Endometrial microvascular endothelial cells (primary cell): ENCODE measurements around the gene TRMT44. TPM values are rescaled to one million over a fixed set of nuclear protein-coding genes. Genes with fewer than 3 reads are reported as not detected.
"Not testable (repeated sequence)": the region's sequence is repeated elsewhere in the genome, so short reads cannot be mapped to it uniquely, and the experiment has no call there.

ENCODE experiments used
- in situ Hi-C: cut with HindIII; loops from 2 replicates; pipeline ENCODE4 v1.10.0; 2017; ENCODE audit warnings: low sequenced_read_pairs, low pct_unique_long_range_greater_than_20kb; ENCODE audit errors: inconsistent ontology term
- total RNA-seq: library from RNA; depleted of rRNA; stranded (reverse); fragments of >200 nt; gene quantifications from one replicate; pipeline ENCODE4 v1.2.3, GENCODE V29; 2015; ENCODE audit errors: inconsistent ontology term

The TRMT44 gene
- total RNA-seq, 1 donor from 2014 or later, result 13.9 TPM

GRCh38 chr4:8477095-8477635 lies 36.6 kb downstream of the TRMT44 start:
- in situ Hi-C loops, result no loop called here

DNA sequence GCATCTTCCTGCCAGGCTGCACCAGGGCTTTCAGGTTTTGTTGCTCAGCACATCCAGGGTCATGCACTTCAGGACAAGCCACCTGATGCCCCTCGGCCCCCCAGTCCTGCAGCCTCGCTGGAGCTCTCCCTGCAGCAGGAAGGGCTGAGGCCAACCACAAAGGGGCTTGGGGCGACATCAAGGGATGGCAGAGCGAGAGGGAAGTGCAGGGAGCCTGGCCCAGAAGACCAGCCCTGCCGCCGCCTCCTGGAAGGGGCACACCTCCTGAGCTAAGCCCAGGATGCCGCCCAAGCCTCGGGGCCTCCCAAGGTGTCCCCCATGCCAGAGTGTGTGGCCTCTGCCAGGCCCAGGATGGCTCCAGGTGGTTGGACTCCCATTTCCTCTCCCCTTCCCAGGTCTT lies 37.1 kb downstream of the TRMT44 start:
- in situ Hi-C loops, result no loop called here

DNA sequence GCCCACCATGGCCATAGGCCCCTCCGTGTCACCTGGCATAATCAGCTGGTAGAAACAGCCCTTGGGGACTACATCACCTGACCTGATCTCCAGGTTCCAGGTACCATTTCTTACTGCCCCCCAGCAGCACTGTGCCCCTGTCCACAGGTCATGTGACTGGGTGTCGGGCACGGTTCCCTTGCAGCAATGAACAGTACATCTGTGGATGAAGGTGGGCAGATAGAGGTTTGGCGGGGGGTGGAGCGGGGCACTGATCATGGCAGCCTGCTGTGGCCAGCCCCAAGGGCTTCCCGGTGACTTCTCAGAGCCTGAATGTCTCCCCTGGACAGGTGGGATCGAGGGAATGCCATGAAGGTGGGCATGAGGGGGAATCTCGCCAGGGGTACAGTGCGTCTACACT lies 37.8 kb downstream of the TRMT44 start:
- in situ Hi-C loops, result no loop called here

- in situ Hi-C loops, result no loop called here
These were observed 38.5 kb downstream of the TRMT44 start for GRCh38 chr4:8478801-8479744.

DNA sequence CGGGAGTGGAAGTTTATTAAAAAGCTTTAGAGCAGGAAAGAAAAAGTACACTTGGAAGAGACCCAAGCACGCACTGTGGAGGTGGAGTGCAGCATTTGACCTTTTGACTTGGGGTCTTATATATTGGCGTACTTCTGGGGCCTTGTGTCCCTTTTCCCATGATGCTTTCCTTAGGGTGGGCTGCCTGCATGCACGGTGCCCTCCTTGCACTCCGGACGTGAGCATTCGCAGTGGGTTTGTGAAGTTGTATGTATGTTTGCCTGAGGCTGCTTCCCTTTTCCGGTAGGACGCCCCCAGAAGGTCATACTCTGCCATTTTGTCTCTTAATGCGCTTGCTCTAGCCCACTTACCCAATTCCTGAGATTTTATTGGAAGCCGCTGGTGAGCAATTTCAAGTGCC lies 39.6 kb downstream of the TRMT44 start:
- in situ Hi-C loops, result no loop called here

- in situ Hi-C loops, result not testable (repeated sequence)
These were observed 46.1 kb downstream of the TRMT44 start for GRCh38 chr4:8486643-8487042.

- in situ Hi-C loops, result no loop called here
These were observed 48.3 kb downstream of the TRMT44 start for GRCh38 chr4:8488791-8489369.

DNA sequence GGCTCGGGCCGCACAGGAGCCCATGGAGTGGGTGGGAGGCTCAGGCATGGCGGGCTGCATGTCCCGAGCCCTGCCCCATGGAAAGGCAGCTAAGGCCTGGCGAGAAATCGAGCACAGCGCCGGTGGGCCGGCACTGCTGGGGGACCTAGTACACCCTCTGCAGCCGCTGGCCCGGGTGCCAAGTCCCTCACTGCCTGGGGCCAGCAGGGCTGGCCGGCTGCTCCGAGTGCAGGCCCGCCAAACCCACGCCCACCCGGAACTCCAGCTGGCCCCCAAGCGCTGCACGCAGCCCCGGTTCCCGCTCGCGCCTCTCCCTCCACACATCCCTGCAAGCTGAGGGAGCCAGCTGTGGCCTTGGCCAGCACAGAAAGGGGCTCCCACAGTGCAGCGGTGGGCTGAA lies 50.9 kb downstream of the TRMT44 start:
- in situ Hi-C loops, result not testable (repeated sequence)

- in situ Hi-C loops, result no loop called here
These were observed 51.6 kb downstream of the TRMT44 start for GRCh38 chr4:8492174-8492573.

DNA sequence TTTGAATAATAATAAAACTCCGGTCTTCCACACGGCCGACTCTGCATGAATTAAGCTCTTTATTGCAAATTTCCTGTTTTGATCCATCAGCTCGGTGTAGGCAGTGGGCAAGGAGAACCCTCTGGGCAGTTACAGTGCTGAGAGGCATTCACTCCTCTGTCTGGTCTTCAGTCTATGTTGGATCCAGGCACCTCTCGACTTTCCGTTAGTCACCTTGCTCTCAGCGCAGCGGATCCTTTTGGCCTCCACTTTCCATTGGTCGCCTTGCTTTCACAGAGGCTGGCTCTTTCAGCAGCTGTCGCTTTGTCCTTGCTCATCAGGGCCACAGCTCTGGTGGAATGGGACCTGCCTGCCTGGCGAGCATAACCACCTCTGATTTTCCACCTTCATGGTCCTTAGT lies 52.9 kb downstream of the TRMT44 start:
- in situ Hi-C loops, result no loop called here

- in situ Hi-C loops, result no loop called here
These were observed 53.6 kb downstream of the TRMT44 start for GRCh38 chr4:8494218-8494617.

GRCh38 chr4:8494983-8495548 lies 54.5 kb downstream of the TRMT44 start:
- in situ Hi-C loops, result no loop called here

DNA sequence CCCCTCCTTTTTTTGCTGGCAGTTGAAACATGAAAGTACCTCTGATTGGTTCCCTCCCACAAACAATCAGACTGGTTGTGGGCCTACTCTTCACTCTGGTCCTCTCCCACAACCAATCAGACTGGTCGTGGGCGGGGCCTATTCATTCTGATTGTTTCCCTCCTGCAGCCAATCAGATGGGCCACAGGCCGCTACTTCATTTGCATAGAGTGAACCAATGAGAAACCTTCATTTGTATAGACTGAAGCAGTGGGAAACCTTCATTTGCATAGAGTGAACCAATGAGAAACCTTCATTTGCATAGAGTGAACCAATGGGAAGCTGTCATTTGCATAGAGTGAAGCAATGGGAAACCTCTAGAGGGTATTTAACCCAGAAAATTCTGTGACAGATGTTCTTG lies 55.2 kb downstream of the TRMT44 start:
- in situ Hi-C loops, result no loop called here

- in situ Hi-C loops, result no loop called here
These were observed 57.2 kb downstream of the TRMT44 start for GRCh38 chr4:8497762-8498161.

DNA sequence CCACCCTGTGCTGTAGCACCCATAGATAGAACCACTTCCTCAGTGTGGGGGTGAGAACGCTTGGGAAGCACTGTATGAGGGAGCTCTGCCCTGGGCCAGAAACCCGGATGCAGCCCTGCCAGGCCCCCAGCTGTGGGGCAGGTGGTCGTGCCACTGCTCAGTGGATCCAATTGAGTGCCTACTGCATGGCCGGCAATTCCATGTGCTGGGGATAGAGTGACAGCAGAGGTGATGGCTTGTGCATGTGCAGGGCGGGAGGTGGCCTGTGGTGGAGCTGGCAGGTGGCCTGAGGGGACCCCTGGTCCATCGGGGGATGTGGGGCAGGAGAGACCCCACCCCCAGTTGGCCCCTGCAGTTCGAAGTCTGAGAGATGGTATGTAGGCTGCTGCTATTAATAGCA lies 60.4 kb downstream of the TRMT44 start:
- in situ Hi-C loops, result no loop called here

GRCh38 chr4:8501781-8502180 lies 61.2 kb downstream of the TRMT44 start:
- in situ Hi-C loops, result no loop called here

- in situ Hi-C loops, result no loop called here
These were observed 61.8 kb downstream of the TRMT44 start for GRCh38 chr4:8502371-8502770.

GRCh38 chr4:8502836-8503585 lies 62.4 kb downstream of the TRMT44 start:
- in situ Hi-C loops, result no loop called here

DNA sequence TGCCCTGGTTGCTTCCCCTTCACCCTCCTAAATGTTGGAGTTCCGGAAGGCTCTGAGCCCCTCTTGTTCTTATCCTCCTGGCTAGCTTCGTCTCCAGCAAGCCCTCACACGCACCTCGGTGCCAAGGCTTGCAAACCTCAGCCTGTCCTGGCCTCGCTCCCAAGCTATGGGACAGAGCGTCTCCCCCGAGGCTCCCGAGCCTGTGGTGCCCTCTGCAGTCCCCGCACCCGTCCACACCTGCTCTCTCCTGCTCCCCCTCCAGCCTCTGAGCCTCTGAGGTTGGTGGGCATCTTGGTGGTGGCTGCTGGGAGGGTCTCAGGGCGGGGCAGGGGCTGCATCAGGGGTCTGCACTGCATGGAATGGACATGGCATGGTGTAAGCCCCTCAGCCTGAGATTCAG lies 63.2 kb downstream of the TRMT44 start:
- in situ Hi-C loops, result no loop called here
